Measurements from ENCODE around the gene ADSL. TPM values are rescaled to one million over a fixed set of nuclear protein-coding genes. Genes with fewer than 3 reads are reported as not detected.

The ADSL gene
- total RNA-seq, 2 donors from 2014 or later, result 56.6 to 68.8 TPM

DNA sequence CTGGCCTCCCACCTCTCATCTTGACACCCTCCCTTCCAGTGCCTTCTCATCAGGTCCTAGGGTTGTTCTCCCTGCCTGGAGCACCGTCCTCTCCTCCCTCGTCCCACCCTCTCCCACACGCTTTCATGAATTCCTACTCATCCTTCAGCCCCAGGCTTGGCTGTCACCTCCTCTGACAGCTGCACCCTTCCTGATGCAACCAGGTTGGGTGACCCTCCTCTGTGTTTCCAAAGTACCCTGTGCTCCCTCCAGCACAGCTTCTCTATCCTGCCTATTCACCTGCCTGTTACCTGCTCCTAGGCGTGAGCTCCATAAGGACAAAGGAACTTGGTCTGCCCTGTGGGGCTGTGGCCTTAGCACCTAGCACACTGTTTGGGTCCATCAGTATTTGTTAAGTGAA is 82.5 kb downstream of the ADSL start:
- Histone ChIP-seq H3K4me3 (no peak overlapping the region), H3K9me3 (no peaks in the 10 kb centered on the region), H3K27ac (no peak overlapping the region), H3K4me1 (ENCODE audit: control insufficient read depth in 1 of 2, low read depth in 2 of 2) (peaks cover 15 to 19% of the 10 kb centered on the region in 2 donors), H3K27me3 (replicated peaks; ENCODE audit: insufficient read depth) (no peaks in the 10 kb centered on the region), H3K36me3 (peaks cover 40% of the 10 kb centered on the region)
- DNase-seq (ENCODE audit: low spot score) (no peak), ATAC-seq (ENCODE audit: insufficient number of reproducible peaks, low FRiP score, low read depth) (no peak)
- TF ChIP-seq, protein P1, sequence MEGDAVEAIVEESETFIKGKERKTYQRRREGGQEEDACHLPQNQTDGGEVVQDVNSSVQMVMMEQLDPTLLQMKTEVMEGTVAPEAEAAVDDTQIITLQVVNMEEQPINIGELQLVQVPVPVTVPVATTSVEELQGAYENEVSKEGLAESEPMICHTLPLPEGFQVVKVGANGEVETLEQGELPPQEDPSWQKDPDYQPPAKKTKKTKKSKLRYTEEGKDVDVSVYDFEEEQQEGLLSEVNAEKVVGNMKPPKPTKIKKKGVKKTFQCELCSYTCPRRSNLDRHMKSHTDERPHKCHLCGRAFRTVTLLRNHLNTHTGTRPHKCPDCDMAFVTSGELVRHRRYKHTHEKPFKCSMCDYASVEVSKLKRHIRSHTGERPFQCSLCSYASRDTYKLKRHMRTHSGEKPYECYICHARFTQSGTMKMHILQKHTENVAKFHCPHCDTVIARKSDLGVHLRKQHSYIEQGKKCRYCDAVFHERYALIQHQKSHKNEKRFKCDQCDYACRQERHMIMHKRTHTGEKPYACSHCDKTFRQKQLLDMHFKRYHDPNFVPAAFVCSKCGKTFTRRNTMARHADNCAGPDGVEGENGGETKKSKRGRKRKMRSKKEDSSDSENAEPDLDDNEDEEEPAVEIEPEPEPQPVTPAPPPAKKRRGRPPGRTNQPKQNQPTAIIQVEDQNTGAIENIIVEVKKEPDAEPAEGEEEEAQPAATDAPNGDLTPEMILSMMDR (IDR thresholded peaks at IDR 0.05), result no peak

DNA sequence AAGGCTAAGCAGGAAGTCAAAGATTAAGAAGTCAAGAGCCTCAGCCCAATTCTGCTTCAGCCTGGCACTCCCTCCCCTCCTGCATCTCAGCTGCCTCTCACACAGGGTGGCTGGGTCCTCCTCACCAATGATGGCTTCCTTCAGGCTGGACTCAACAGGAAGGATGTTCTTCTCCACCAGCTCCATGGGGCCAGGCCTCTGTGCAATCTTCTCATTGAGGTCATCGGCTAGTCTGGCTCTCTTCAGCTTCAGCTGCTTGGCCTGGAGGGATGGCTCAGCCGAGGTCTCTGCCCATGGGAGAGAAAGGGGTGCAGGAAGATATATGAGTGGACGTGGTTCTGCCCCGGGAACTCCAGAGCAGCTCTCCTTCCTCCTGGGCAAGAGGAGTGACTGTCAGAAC is 83.2 kb downstream of the ADSL start:
- Histone ChIP-seq H3K9me3 (no peaks in the 10 kb centered on the region), H3K27me3 (replicated peaks; ENCODE audit: insufficient read depth) (no peaks in the 10 kb centered on the region), H3K36me3 (peaks cover 38% of the 10 kb centered on the region), H3K4me3 (no peak overlapping the region), H3K27ac (no peak overlapping the region), H3K4me1 (ENCODE audit: control insufficient read depth in 1 of 2, low read depth in 2 of 2) (peaks cover 15 to 19% of the 10 kb centered on the region in 2 donors)
- TF ChIP-seq, protein P1 (IDR thresholded peaks at IDR 0.05), result no peak
- no peak for ATAC-seq (ENCODE audit: insufficient number of reproducible peaks, low FRiP score, low read depth)
- DNase-seq (ENCODE audit: low spot score), result no peak

DNA sequence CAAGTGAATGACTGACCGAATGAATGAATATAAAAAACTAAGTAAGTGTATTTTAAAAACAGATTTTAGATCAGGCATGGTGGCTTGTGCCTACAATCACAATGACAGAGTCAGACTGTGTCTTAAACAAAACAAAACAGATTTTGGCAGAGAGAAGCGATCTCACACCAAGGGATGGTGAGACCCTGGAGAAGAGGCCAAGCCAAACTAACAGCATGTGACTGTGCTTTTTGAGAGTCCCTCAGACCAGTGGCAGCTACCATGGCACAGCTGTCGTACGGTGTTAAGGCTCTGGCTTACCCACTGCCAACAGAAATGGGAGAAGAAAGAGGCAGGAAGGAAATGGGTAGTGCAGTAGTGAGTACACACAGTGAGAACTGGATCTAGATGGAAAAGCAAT is 84.7 kb downstream of the ADSL start:
- DNase-seq (ENCODE audit: low spot score) (no peak), ATAC-seq (ENCODE audit: insufficient number of reproducible peaks, low FRiP score, low read depth) (no peak)
- TF ChIP-seq, protein P1 (IDR thresholded peaks at IDR 0.05), result no peak
- no peaks in the 10 kb centered on the region for H3K9me3 ChIP-seq
- H3K27ac ChIP-seq, result no peak overlapping the region
- peaks cover 24% of the 10 kb centered on the region for H3K36me3 ChIP-seq
- H3K4me3 ChIP-seq, result no peak overlapping the region
- H3K4me1 ChIP-seq (ENCODE audit: control insufficient read depth in 1 of 2, low read depth in 2 of 2), result peaks cover 15 to 22% of the 10 kb centered on the region in 2 donors
- no peaks in the 10 kb centered on the region for H3K27me3 ChIP-seq (replicated peaks; ENCODE audit: insufficient read depth)

DNA sequence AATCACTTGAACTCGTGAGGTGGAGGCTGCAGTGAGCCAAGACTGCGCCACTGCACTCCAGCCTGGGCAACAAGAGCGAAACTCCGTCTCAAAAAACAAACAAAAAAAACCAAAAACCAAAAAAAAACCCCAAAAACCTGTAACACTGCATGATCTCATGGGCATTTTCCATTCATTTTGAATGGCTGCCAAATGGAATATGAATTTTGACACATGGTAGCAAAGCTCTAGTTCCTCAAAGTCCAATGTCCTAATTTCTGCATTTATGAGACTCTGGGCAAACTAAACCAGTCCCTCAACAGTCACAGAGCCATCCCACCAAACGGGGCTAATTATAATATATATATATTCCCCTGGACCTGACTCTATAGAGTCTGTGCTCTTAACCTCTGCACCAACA is 85.9 kb downstream of the ADSL start:
- no peaks in the 10 kb centered on the region for H3K27me3 ChIP-seq (replicated peaks; ENCODE audit: insufficient read depth)
- no peak overlapping the region for H3K27ac ChIP-seq
- DNase-seq (ENCODE audit: low spot score) (no peak), ATAC-seq (ENCODE audit: insufficient number of reproducible peaks, low FRiP score, low read depth) (no peak)
- H3K36me3 ChIP-seq, result peaks cover 24% of the 10 kb centered on the region
- no peak overlapping the region for H3K4me3 ChIP-seq
- H3K4me1 ChIP-seq (ENCODE audit: control insufficient read depth in 1 of 2, low read depth in 2 of 2), result peaks cover 27 to 33% of the 10 kb centered on the region in 2 donors
- no peaks in the 10 kb centered on the region for H3K9me3 ChIP-seq
- TF ChIP-seq, protein P1 (IDR thresholded peaks at IDR 0.05), result no peak

DNA sequence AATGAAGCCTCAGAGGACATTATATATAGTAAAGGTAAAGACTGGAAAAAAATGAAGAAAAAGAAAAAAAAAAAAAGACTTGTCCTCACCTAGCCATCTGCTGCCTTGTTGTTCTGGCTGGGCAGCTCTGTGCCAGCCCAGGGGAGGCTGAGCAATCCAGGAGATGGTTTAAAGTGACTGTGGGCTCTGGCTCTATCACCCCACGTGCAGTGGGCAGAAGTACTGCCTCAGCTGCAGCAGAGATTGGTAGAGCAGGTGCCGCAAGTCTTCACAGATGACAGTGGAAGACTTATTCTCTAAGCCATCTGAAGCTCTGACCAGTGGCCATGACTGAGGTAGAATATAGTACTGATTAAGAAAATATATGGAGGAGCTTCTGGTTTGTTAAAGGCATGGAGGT is 86.3 kb downstream of the ADSL start:
- Histone ChIP-seq H3K9me3 (no peaks in the 10 kb centered on the region), H3K4me3 (no peak overlapping the region), H3K4me1 (ENCODE audit: control insufficient read depth in 1 of 2, low read depth in 2 of 2) (peaks cover 31 to 38% of the 10 kb centered on the region in 2 donors), H3K27me3 (replicated peaks; ENCODE audit: insufficient read depth) (no peaks in the 10 kb centered on the region), H3K36me3 (peaks cover 24% of the 10 kb centered on the region), H3K27ac (no peak overlapping the region)
- DNase-seq (ENCODE audit: low spot score) (no peak), ATAC-seq (ENCODE audit: insufficient number of reproducible peaks, low FRiP score, low read depth) (no peak)
- TF ChIP-seq, protein P1 (IDR thresholded peaks at IDR 0.05), result no peak
